HG03280 (cell line): ENCODE results near the gene DEFB113.
"Not testable (repeated sequence)": the region's sequence is repeated elsewhere in the genome, so short reads cannot be mapped to it uniquely, and the experiment has no call there.

Source experiments
- ATAC-seq: cut with Tn5 transposase; IDR thresholded peaks from one replicate; pipeline ENCODE4 v1.9.1; 2021; ENCODE audit warnings: mild to moderate bottlenecking, moderate library complexity; ENCODE audit not compliant: unreplicated experiment

The DEFB113 gene

GRCh38 chr6:49969605-49970004 lies at the start of gene DEFB113:
DEFB113 (minus strand) TSS chr6:49969625; CDS start chr6:49969625, 0 bp downstream.
- no peak for ATAC-seq

- ATAC-seq, result no peak
Observed at GRCh38 chr6:50007819-50008218, 38.4 kb upstream of the DEFB113 start.

GRCh38 chr6:50003139-50003538 lies 33.7 kb upstream of the DEFB113 start:
- ATAC-seq, result no peak

- no peak for ATAC-seq
Observed at GRCh38 chr6:49995278-49995677, 25.9 kb upstream of the DEFB113 start.

GRCh38 chr6:49988900-49989299 lies 19.5 kb upstream of the DEFB113 start:
- no peak for ATAC-seq

GRCh38 chr6:49987749-49988148 lies 18.3 kb upstream of the DEFB113 start:
- ATAC-seq, result no peak

GRCh38 chr6:49986551-49986950 lies 17.1 kb upstream of the DEFB113 start:
- ATAC-seq, result no peak

GRCh38 chr6:49982046-49982445 lies 12.6 kb upstream of the DEFB113 start:
- ATAC-seq, result no peak

GRCh38 chr6:49980898-49981297 lies 11.5 kb upstream of the DEFB113 start:
- peak; percentile 36 for ATAC-seq

- peak; percentile 54 for ATAC-seq
Observed at GRCh38 chr6:49979584-49979983, 10.2 kb upstream of the DEFB113 start.

- peak; percentile 48 for ATAC-seq
Observed at GRCh38 chr6:49978332-49979226, 9.2 kb upstream of the DEFB113 start.

GRCh38 chr6:49966823-49967222 lies 2.6 kb downstream of the DEFB113 start:
- no peak for ATAC-seq

GRCh38 chr6:49966334-49966733 lies 3.1 kb downstream of the DEFB113 start:
- ATAC-seq, result no peak

GRCh38 chr6:49964064-49964463 lies 5.4 kb downstream of the DEFB113 start, which contains the start of gene DEFB114:
DEFB114 (minus strand) TSS chr6:49964164; CDS start chr6:49964105, 59 bp downstream.
- ATAC-seq, result no peak

- no peak for ATAC-seq
Observed at GRCh38 chr6:49958180-49958579, 11.2 kb downstream of the DEFB113 start.

GRCh38 chr6:49955847-49956246 lies 13.6 kb downstream of the DEFB113 start:
- ATAC-seq, result no peak

- ATAC-seq, result no peak
Observed at GRCh38 chr6:49951926-49952325, 17.5 kb downstream of the DEFB113 start.

- no peak for ATAC-seq
Observed at GRCh38 chr6:49950415-49950751, 19.0 kb downstream of the DEFB113 start.

GRCh38 chr6:49949062-49949461 lies 20.4 kb downstream of the DEFB113 start:
- ATAC-seq, result no peak

- ATAC-seq, result no peak
Observed at GRCh38 chr6:49946835-49947234, 22.6 kb downstream of the DEFB113 start.

- not testable (repeated sequence) for ATAC-seq
Observed at GRCh38 chr6:49944068-49944467, 25.4 kb downstream of the DEFB113 start.

GRCh38 chr6:49939993-49940498 lies 29.4 kb downstream of the DEFB113 start:
- ATAC-seq, result no peak
